ENCODE measurements around the gene RLN3.

DNA sequence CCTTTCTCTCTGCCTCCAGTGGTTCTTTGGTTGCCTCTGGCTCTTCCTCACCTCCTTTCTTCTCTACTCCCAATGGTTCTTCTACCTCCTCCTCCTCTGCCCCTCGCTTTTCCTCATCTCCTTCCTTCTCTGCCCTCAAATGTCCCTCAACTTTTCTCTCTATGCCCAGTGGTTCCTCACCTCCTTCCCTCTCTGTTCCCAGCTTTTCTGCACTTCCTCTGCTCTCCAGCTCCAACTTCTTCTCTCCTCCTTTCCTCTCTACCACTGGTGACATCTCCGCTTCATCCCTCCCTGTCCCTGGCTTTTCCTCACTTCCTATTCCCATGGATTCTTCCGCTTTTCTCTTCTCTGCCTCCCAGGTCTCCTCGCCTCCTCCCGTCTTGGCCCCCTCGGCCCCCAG is 26.2 kb downstream of the RLN3 start:
- TF ChIP-seq EP300 (IDR thresholded peaks at IDR 0.05) (no peak), CTCF (IDR thresholded peaks at IDR 0.05) (no peak), POLR2A (IDR thresholded peaks at IDR 0.05; ENCODE audit: low read depth) (no peak), POLR2AphosphoS5 (IDR thresholded peaks at IDR 0.05) (no peak)

Data from esophagus muscularis mucosa (tissue), 4 donors.